Stomach smooth muscle (tissue), 2 donors: ENCODE results near the gene BAHCC1.

Experiments
- H3K27ac ChIP-seq: one replicate; pipeline ENCODE4 v1.7.0; 2013; ENCODE audit warnings: mild to moderate bottlenecking, low read length, inconsistent platforms
- H3K27me3 ChIP-seq, 2 donors: one replicate each; pipeline ENCODE4 v1.7.0; 2013; ENCODE audit warnings: low read length in 2 of 2; ENCODE audit not compliant: insufficient read depth in 2 of 2, control insufficient read depth in 1 of 2
- H3K36me3 ChIP-seq, 2 donors: one replicate each; pipeline ENCODE4 v1.7.0; 2013; ENCODE audit warnings: low read length in 2 of 2; ENCODE audit not compliant: control insufficient read depth in 2 of 2, insufficient read depth in 2 of 2
- H3K4me1 ChIP-seq: one replicate; pipeline ENCODE4 v1.7.0; 2013; ENCODE audit warnings: low read length; ENCODE audit not compliant: control insufficient read depth, insufficient read depth
- H3K4me3 ChIP-seq, 2 donors: one replicate each; pipeline ENCODE4 v1.7.0; 2013; ENCODE audit warnings: low read length in 2 of 2
- H3K9ac ChIP-seq, 2 donors: one replicate each; pipeline ENCODE4 v1.7.0; 2013; ENCODE audit warnings: low read length in 2 of 2, mild to moderate bottlenecking in 1 of 2
- H3K9me3 ChIP-seq, 2 donors: one replicate each; pipeline ENCODE4 v1.7.0; 2013; ENCODE audit warnings: low read length in 2 of 2; ENCODE audit not compliant: control insufficient read depth in 2 of 2
- donor health status: healthy.
- donor health status: Pancreatic carcinoma.

Gene BAHCC1

DNA sequence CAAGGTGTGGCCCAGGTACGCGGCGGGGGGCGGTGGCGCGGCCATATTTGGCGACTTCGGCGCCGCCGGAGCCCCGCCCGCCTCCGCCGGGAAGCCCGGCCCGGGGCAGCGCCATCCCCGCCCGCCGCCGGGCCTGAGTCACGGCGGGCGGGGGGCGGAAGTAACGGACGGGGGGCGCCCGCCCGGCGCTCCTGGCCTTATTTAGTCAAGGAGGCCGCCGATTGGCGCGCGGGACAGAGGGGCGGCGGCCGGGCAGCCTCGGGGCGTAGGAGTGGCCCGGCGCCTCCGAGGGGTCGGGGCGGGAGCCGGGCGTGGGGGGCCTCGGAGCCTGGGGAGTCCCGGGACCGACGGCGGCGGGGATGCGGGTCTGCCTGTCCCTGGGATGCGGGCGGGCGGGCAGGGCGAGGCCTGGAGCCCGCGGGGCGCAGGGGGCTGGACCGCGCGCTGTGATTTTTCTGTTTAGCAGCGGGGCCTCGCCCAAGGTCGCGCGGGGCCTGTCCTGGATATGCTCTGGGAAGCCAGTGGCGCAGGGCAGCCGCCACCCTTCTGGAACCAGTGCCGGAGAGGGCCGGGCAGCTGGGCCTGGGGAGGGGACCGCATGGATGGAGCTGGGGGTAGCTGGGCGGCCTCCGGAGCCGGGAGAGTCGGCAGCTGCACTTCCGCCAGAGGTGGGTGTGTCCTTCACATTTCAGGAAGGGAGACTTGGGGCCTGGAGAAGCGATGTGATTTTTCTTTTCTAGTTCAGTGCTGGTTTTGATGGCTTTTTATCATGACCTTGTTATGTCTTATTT lies 119.7 kb downstream of the BAHCC1 start:
- Histone ChIP-seq H3K9ac (peak overlapping the region; percentile 84 to 99), H3K4me3 (peak overlapping the region; percentile 78 to 87), H3K27ac (peak overlapping the region; percentile 100), H3K9me3 (no peaks in the 10 kb centered on the region), H3K27me3 (no peaks in the 10 kb centered on the region), H3K4me1 (peaks cover 54% of the 10 kb centered on the region), H3K36me3 (peaks cover 20 to 23% of the 10 kb centered on the region in 2 donors)

DNA sequence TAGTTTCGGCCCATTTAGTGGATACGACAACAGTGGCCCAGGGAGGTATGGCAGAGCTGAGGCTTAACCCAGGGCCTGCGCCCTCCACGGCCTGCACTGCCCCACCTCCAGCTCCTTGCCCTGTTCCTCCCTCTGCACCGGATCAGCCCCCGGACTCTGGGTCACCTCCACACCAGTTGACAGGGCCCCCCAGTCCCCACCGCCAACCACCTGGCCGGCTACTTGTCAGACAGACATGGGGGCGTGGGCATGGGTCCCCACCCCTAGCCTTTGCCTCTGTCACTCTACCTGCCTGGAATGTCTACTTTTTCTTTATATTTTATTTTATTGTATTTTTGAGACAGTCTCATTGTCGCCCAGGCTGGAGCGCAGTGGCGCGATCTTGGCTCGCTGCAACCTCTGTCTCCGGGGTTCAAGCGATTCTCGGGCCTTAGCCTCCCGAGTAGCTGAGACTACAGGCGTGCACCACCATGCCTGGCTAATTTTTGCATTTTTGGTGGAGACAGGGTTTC lies 120.3 kb downstream of the BAHCC1 start:
- Histone ChIP-seq H3K9me3 (no peaks in the 10 kb centered on the region), H3K9ac (peak overlapping the region; percentile 84 to 88), H3K27ac (peak overlapping the region; percentile 95), H3K4me3 (peak overlapping the region; percentile 78 to 87), H3K4me1 (peaks cover 57% of the 10 kb centered on the region), H3K27me3 (no peaks in the 10 kb centered on the region), H3K36me3 (peaks cover 13 to 16% of the 10 kb centered on the region in 2 donors)
